MV-4-11 (cell line): Measurements from ENCODE around the gene AVP.
"Not testable (repeated sequence)": the region's sequence is repeated elsewhere in the genome, so short reads cannot be mapped to it uniquely, and the experiment has no call there.

Experiments
- DNase-seq: peaks from one replicate; lab custom pipeline; 2025; lab: John Stamatoyannopoulos, UW

AVP gene, protein sequence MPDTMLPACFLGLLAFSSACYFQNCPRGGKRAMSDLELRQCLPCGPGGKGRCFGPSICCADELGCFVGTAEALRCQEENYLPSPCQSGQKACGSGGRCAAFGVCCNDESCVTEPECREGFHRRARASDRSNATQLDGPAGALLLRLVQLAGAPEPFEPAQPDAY

DNA sequence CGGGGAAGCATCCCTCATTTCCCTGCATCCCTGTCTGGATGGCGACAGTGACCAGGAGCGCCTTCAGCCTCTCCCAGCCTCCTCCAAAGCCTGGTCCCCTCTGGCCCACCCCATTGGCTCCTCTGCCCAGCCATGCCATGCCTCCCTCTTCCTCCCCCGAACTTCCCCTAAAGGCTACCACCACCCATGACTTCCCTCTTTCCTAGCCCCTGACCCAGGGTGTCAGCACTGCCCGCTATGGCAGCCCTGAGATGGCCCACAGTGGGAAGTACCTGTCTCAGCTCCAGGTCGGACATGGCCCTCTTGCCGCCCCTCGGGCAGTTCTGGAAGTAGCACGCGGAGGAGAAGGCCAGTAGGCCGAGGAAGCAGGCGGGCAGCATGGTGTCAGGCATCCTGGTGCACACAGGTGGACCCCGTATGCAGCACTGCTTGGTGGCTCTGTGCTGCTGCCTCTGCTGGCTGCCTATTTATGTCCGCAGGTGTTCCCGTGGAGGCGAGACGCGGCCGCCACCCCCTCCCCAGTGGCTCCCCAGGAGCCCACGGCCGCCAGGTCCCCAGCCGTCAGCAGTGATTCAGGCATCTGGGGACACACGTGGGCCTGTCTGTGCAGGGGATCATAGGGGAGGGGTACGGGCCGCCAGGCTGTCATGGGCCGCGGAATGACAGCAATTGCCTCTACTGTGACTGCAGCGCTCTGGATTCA, at the start of gene AVP:
Gene AVP, minus strand, starts transcription at position 442 of the 703 bp plus-strand sequence. Its CDS starts 50 bp downstream, at position 392.
- DNase-seq = no peak

DNA sequence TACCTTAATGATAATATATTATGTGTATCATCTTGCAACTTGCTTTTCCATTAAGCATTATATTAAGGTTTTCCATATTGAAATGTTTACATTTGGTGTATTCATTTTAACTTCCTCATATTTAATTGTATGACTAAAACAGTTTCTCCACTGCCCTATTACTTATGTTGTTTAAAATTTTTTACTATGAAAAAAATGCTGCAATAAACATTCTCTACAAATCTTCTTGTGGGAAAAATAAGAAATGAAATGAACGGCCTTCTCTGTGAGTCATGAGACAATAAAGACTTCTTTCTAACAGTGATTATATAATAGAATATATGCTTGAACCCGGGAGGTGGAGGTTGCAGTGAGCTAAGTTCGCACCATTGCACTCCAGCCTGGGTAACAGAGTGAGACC, 49.6 kb upstream of the AVP start:
- DNase-seq = no peak

DNA sequence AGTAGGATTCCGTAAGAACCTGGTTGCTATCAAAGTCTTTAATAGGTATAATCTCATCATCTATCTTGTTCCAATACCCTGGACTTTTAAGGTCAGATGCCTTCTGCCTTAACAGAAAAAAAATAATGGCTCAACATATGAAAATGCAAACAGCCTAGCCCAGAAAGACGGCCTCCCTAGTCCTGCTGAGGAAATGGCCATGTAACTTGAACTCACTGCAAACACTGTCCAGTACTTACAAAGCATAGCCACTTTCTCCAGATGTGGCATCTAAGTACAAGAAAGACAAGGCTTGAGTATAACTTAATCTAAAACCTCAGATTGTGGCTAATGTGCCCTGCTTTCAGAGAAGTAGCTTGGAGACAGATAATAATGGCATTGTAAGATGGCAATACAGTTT, 48.6 kb upstream of the AVP start:
- DNase-seq = no peak

DNA sequence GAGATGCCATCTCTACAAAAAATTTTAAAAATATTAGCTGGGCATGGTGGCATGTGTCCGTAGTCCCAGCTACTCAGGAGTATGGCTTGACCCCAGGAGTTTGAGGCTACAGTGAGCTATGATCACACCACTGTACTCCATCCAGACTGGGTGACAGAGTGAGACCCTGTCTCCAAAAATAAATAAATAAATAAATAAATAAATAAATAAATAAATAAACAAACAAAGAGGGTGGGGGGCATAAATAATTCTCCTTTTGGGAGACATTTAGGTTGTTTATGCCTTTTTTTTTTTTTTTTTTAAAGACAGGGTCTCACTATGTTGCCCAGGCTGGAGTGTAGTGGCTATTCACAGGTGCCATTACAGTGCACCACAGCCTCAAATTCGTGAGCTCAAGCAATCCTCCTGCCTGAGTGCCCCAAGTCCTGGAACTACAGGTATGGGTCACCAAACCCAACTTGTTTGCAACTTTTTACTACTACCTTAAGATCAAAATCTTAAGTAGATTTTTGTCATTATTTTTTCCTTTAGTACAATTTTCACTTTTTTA, 45.6 kb upstream of the AVP start:
- DNase-seq = no peak

DNA sequence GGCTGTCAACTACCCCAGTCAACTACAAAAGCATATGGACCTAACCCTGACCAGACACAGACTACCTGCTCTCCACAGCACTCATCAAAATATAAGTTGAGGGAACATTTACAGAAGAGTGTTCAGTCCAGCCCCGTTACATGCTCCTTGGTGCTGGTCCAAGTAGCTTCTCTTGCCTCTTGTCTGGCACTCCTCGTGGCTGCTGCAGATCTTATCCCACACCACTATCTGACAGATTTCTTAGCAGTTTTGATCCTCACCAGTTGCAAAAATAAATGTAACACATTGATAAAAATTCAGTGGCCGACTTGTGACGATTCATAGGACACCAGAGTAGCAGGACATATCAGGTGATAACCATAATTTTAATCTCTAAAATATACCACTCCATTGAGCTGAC, 44.6 kb upstream of the AVP start:
- no peak for DNase-seq

DNA sequence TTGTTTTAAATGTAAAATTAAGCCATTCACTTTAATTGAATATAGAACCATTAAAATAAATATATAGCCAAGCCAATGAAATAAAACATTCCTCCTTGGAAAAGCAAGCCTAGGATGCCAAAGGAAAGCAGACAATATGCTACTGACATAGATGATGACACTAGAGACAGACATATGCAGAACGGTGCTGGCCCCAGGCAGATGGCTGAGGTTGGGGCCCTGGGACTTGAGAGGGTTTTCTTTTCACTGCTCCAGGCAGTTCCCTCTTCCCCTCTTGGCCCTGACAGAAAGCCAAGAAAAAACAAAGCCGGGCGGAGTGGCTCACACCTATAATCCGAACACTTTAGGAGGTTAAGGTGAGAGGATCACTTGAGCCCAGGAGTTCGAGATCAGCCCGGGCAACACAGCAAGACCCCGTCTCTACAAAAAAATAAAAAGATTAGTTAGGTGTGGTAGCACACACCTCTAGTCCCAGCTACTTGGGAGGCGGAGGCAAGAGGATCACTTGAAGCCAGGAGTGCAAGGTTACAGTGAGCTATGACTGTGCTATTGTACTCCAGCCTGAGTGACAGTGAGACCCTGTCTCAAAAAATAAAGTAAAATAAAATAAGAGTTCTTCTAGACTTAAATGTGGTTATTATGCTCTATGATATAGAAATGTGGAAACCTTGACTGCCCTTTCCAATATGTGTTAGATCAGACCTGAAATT, 43.9 kb upstream of the AVP start:
- DNase-seq = no peak

DNA sequence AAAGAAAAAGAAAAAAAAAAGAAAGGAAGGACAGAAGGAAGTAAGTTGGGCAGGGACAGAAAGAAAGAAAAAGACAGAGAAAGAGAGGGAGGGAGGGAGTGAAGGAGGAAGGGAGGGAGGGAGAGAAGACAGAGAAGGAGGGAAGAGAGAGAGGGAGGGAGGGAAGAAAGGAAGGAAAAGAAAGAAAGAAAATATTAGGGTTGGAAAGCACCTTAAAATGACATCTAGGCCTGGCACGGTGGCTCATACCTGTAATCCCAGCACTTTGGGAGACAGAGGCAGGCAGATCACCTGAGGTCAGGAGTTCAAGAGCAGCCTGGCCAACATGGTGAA, 42.0 kb upstream of the AVP start:
- DNase-seq = no peak

DNA sequence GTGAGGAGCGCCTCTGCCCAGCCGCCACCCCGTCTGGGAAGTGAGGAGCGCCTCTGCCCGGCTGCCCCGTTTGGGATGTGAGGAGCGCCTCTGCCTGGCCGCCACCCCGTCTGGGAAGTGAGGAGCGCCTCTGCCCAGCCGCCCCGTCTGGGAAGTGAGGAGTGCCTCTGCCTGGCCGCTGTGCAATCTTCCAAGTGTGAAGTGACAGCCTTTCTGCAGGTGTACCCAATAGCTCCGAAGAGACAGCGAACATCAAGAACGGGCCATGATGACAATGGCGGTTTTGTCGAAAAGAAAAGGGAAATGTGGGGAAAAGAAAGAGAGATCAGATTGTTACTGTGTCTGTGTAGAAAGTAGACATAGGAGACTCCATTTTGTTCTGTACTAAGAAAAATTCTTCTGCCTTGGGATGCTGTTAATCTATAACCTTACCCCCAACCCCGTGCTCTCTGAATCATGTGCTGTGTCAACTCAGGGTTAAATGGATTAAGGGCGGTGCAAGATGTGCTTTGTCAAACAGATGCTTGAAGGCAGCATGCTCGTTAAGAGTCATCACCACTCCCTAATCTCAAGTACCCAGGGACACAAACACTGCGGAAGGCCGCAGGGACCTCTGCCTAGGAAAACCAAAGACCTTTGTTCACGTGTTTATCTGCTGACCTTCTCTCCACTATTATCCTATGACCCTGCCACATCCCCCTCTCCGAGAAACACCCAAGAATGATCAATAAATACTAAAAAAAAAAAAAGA, 41.4 kb upstream of the AVP start:
- DNase-seq = not testable (repeated sequence)

DNA sequence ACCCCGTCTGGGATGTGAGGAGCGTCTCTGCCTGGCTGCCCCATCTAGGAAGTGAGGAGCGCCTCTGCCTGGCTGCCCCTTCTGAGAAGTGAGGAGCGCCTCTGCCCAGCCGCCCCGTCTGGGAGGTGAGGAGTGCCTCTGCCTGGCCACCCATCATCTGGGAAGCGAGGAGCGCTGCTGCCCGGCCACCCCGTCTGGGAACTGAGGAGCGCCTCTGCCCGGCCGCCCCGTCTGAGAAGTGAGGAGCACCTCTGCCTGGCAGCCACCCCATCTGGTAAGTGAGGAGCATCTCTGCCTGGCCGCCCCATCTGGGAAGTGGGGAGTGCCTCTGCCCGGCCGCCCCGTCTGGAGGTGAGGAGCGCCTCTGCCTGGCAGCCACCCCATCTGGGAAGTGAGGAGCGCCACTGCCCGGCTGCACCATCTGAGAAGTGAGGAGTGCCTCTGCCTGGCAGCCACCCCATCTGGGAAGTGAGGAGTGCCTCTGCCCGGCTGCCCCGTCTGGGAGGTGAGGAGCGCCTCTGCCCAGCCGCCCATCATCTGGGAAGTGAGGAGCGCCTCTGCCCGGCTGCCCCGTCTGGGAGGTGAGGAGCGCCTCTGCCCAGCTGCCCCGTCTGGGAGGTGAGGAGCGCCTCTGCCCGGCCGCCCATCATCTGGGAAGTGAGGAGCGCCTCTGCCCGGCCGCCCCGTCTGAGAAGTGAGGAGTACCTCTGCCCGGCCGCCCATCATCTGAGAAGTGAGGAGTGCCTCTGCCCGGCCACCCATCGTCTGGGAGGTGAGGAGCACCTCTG, 40.4 kb upstream of the AVP start:
- not testable (repeated sequence) for DNase-seq

DNA sequence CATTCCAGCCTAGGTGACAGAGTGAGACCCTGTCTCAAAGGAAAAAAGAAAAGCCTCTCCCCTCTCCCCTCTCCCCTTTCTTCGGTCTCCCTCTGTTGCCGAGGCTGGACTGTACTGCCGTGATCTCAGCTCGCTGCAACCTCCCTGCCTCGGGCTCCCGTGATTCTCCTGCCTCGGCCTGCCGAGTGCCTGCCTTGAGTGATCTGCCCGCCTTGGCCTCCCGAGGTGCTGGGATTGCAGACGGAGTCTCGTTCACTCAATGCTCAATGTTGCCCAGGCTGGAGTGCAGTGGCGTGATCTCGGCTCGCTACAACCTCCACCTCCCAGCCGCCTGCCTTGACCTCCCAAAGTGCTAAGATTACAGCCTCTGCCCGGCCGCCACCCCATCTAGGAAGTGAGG, 39.6 kb upstream of the AVP start:
- DNase-seq = not testable (repeated sequence)

DNA sequence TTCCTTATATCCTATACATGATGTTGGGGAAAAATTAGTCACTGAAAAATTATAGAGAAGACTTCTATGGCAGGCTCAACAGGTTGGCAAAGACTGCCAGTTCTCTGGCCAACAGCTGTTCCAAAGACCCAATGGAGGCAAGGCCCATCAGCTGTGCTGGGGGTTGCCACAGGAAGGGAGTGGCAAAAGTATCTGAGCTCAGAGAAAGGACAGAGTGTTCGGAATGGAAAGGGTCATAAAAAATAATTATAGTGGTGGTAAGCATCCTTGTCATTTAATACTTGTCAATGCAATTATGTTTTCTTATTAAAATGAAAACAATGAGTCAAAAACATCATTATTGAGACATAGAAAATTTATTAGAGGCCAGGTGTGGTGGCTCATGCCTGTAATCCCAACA, 39.0 kb upstream of the AVP start:
- no peak for DNase-seq

DNA sequence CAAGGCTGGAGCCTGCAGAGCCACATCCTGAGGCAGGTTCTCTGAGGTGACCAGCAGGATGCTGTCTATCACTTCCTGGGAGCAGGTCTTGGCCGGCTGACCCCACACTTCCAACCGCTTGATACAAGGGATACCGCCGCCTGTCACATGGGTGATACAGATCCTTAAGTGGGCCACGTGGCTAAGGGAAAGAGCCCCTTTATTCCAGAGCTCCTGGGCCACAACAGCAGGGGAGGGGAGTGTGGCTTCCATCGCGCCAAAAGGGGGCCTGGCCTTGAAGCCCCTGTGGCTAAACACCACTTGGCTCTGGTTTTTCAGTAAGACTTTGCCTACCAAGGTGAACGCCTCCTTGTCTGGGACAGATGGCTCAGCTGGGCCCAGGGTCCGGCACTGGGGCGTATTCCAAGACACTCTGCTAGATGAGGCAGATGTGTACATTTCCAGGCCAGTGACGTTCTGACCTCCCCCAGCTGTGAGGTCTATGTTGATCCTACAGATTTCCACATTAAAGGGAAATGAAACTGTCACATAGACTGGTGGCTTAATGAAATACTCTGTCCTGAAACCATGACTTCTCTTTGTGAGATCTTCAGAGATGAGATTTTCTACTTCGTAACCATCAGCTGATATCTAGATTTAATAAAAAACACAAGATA, 37.6 kb upstream of the AVP start:
- peak; percentile 94 for DNase-seq

DNA sequence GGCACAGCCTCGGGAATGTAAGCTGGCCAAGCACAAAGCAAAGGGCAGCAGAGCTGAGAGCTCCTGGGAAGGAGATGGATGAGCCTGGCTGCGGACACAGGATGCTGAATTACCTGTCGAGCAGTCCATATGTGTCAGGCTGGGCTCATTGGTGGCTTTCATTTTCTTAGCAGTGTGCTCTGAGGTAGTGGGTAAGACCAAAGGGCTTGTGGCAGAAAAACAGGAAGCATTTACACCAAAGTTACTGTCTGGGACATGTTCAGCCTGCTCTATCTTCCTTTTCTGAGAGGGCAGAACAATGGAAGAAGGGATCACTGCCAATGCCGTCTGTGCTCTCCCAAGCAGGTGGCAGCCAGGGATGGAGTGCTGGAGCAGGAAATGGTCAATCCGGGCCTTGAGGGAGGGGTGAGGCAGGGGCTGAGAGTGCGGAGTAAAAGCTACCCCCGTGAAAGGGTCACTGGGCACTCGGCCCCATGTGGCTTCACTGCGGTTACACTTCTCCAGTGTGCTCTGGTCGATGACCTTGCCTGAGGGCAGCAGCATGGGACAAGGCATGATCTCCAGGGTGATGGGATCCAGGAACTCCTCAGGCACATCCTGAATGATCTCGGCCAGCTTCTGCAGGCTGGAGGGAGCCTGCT, 36.9 kb upstream of the AVP start:
- DNase-seq = peak; percentile 62

DNA sequence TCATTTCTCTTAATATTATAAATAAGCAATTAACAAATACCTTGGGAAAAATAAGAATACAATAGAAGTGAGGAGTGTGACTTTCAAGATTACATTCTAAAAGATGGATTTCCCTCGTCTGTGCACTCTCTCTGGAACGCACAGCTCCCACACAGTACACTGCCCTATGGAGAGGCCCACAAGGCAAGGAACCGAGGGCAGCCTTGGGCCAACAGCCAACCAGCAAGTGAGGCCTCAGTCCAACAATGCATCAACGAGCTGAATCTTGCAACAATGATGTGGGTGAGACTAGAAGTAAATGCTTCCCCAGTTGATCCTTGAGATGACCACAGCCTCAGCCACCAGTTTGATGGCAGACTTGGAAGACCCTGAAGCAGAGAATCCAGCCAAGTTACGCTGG, 34.5 kb upstream of the AVP start:
- no peak for DNase-seq

DNA sequence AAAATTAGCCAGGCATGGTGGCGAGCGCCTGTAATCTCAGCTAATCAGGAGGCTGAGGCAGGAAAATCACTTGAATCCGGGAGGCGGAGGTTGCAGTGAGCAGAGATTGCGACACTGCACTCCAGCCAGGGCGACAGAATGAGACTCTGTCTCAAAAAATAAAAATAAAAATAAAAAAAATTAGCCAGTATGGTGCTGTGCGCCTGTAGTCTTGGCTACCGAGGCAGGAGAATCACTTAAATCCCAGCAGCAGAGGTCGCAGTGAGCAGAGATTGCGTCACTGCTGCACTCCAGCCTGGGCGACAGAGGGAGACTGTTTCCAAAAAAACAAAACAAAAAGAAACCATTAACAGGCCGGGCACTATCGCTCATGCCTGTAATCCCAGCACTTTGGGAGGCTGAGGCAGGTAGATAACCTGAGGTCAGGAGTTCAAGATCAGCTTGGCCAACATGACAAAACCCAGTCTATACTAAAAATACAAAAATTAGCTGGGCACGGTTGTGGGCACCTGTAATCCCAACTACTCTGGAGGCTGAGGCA, 33.4 kb upstream of the AVP start:
- peak; percentile 78 for DNase-seq

DNA sequence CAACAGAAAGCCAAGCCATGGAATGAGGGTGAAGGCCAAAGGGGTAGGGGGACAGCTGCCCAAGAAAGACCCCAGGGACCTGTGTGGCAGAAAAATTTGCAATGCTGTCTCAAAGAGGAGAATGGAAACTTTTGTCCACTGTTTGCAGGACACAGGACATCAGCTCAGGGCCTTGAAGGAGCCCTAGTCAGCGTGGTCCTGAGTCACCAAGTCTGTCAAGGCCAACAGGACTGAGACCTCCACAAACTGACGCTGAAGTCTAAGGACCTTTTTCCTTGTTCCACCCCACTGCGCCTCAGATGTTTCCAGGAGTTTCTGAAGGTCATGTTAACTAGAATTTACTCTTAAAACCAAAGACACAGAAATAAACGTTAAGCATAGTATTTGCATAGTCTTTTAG, 31.8 kb upstream of the AVP start:
- DNase-seq = no peak

DNA sequence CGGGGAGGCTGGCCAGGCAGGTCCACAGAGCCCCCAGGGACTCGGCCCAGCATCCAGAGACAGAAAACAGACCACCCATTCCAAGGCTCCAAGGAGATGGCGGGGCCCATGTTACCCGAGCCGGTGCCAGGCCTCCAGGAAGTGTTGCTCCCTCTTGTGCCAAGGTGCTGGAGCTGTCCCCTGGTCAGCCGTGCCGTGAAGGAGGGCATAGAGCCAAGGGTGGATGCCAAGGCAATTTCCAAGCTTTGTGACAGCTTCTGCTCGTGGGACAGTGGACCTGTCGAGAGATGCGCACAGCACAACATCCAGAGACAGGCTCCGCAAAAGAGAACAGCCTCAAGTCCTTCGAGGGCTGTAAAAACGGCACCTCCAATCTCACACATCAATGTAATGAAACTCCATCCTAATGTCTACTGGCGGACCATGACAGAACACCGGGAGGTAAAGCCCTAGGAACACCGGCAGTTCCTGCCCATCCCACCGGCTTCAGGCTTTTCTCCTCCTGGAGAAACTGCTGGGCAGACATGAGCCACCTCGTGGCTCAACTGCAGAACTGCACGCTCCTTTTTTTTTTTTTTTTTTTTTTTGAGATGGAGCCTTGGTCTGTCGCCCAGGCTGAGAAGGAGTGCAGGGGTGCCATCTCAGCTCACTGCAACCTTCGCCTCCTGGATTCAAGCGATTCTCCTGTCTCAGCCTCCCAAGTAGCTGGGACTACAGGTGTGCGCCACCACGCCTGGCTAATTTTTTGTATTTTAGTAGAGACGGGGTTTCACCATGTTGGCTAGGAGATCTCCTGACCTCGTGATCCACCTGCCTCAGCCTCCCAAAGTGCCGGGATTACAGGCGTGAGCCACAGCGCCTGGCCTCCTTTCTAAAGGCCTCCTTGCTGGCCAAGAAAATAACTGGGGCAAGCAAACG, 30.9 kb upstream of the AVP start:
- DNase-seq = peak; percentile 15

DNA sequence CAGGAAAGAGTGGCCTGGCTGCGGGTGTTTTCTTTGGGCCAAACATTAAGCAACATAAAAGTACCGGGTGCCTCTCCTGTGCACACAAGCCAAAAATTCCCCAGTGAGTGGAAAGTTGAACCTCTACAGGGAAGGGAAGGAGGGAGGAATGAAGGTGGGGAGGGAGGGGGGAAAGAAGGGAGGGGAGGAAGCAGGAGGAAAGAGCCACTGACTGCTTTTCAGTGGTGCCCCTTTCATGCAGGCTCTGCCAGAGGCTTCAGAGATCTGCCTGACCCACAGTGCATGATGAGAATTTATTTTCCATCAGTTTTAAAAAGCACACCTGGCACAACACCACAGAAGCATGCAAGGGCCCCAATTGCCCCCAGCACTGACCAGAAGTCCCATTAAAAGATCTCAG, 27.5 kb upstream of the AVP start:
- no peak for DNase-seq

DNA sequence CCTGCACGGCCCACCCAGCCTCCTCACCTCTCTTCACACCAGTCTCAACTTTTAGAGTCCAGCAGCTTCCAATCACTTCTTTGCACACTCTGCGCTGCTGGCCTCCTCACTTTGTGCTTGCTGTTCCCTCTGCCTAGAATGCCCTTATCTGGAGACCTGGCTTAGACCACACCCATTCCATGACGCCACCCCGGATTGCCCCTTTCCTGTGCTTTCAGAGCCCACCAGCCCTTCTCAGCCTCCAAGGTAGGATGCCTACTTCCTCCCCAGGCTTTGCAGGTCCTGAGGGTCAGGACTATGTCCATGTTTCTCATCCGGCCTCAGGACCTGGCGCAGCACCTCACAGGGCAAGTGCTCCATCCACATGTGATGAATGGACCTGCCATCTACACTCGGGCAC, 27.0 kb upstream of the AVP start:
- no peak for DNase-seq
